HG02840 (cell line): ENCODE measurements around the gene SNX8.

Experiments used
- ATAC-seq: cut with Tn5 transposase; IDR thresholded peaks from one replicate; pipeline ENCODE4 v1.9.1; 2021; ENCODE audit warnings: mild to moderate bottlenecking, moderate library complexity, moderate number of reproducible peaks; ENCODE audit not compliant: unreplicated experiment, low FRiP score

Gene SNX8

GRCh38 chr7:2295936-2296620 is 18.2 kb downstream of the SNX8 start:
- no peak for ATAC-seq

- ATAC-seq = no peak
Observed at GRCh38 chr7:2290877-2291276, 23.4 kb downstream of the SNX8 start.

GRCh38 chr7:2289621-2290020 is 24.6 kb downstream of the SNX8 start:
- ATAC-seq = no peak

- ATAC-seq = no peak
Observed at GRCh38 chr7:2289111-2289586, 25.1 kb downstream of the SNX8 start.

GRCh38 chr7:2288503-2288902 is 25.7 kb downstream of the SNX8 start:
- ATAC-seq = peak; percentile 61

- no peak for ATAC-seq
Observed at GRCh38 chr7:2287745-2288144, 26.5 kb downstream of the SNX8 start.

GRCh38 chr7:2283074-2283473 is 31.2 kb downstream of the SNX8 start:
- no peak for ATAC-seq

- no peak for ATAC-seq
Observed at GRCh38 chr7:2282185-2282751, 32.0 kb downstream of the SNX8 start.

- no peak for ATAC-seq
Observed at GRCh38 chr7:2281541-2281940, 32.7 kb downstream of the SNX8 start.

- ATAC-seq = no peak
Observed at GRCh38 chr7:2280424-2280823, 33.8 kb downstream of the SNX8 start.

- ATAC-seq = no peak
Observed at GRCh38 chr7:2279896-2280295, 34.3 kb downstream of the SNX8 start.

- ATAC-seq = no peak
Observed at GRCh38 chr7:2278026-2278425, 36.2 kb downstream of the SNX8 start.

GRCh38 chr7:2276107-2276506 is 38.1 kb downstream of the SNX8 start:
- ATAC-seq = no peak

- ATAC-seq = no peak
Observed at GRCh38 chr7:2275101-2275500, 39.1 kb downstream of the SNX8 start.

- no peak for ATAC-seq
Observed at GRCh38 chr7:2274666-2275065, 39.6 kb downstream of the SNX8 start.

- no peak for ATAC-seq
Observed at GRCh38 chr7:2273866-2274265, 40.4 kb downstream of the SNX8 start.

GRCh38 chr7:2272031-2272430 is 42.2 kb downstream of the SNX8 start:
- no peak for ATAC-seq

GRCh38 chr7:2271273-2272026 is 42.8 kb downstream of the SNX8 start:
- ATAC-seq = no peak

GRCh38 chr7:2270495-2270894 is 43.7 kb downstream of the SNX8 start:
- ATAC-seq = no peak

GRCh38 chr7:2269991-2270460 is 44.2 kb downstream of the SNX8 start:
- ATAC-seq = no peak
